Measurements from ENCODE around the gene ROBO1.

The ROBO1 gene

GRCh38 chr3:78588906-78589621 is 1178.7 kb downstream of the ROBO1 start:
- no peak for DNase-seq

DNA sequence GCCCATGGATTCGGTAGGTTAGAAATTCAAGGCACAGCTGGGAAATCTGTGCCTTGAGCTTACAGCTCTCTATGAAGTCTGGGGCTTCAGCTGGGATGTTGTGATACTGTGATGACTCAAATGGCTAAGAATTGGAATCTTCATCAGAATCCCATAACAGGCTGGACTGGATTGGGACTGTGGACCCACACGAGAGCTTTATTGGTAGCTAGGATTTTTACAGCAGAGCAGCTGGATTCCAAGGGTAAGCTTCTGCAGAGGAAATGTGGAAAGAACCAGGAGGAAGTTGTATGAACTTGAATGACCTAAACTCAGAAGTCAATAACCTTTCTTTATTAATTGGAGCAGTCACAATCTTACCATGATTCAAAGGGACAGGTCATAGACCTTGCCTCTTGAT is 1187.1 kb downstream of the ROBO1 start:
- no peak for DNase-seq

GRCh38 chr3:78571486-78571885 is 1196.3 kb downstream of the ROBO1 start:
- no peak for DNase-seq

GRCh38 chr3:78570496-78570895 is 1197.3 kb downstream of the ROBO1 start:
- DNase-seq = no peak

DNA sequence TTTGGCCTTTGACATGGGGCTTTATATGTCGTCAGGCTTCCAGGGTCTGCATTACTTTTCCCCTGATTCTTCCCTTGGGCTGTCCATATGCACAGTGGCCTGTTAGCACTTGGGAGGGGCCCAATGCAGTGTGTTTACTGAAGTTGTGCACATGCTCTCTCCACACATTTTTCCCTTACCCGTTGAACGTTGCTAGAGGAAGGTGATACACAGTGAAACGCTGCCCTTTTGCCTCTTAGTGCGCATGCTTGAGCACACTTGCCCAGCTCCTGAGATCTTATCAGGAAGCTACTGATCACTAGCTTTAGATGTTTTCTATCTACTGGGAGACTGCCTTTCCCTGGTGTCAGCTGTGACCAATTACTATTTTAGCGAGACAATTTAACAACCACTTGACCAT is 1198.0 kb downstream of the ROBO1 start:
- no peak for DNase-seq

- DNase-seq = no peak
These were observed 1202.1 kb downstream of the ROBO1 start for GRCh38 chr3:78565712-78566111.

- DNase-seq = no peak
These were observed 1205.5 kb downstream of the ROBO1 start for GRCh38 chr3:78562328-78562727.

All from CD4-positive, alpha-beta T cell treated with Interleukin-1 beta for 1 hour (primary cell).